H9 (cell line): ENCODE measurements around the gene NAGK. TPM values are rescaled to one million over a fixed set of nuclear protein-coding genes. Genes with fewer than 3 reads are reported as not detected.

ENCODE experiments used
- DNase-seq: peaks from one replicate; pipeline ENCODE4 v3.0.0-alpha.2; 2017
- H2AFZ ChIP-seq: one replicate; pipeline ENCODE4 v1.6.1; 2013; ENCODE audit warnings: mild to moderate bottlenecking, low read length, control low read depth, moderate library complexity
- H2AK5ac ChIP-seq: 2 replicates; pipeline ENCODE4 v1.6.1; 2013; ENCODE audit warnings: low read length, control low read depth, mixed read lengths; ENCODE audit not compliant: insufficient read length
- H2BK120ac ChIP-seq: one replicate; pipeline ENCODE4 v1.6.1; 2013; ENCODE audit warnings: low read depth, mild to moderate bottlenecking, low read length, control low read depth, inconsistent platforms; ENCODE audit not compliant: poor library complexity, severe bottlenecking
- H2BK12ac ChIP-seq: 2 replicates; pipeline ENCODE4 v1.6.1; 2013; ENCODE audit warnings: low read length, control low read depth, mixed read lengths, low read depth; ENCODE audit not compliant: insufficient read length
- H2BK15ac ChIP-seq: 2 replicates; pipeline ENCODE4 v1.6.1; 2013; ENCODE audit warnings: low read depth, low read length, control low read depth
- H2BK20ac ChIP-seq: one replicate; pipeline ENCODE4 v1.6.1; 2013; ENCODE audit warnings: low read depth, mild to moderate bottlenecking, low read length, control low read depth, inconsistent platforms; ENCODE audit not compliant: poor library complexity, severe bottlenecking
- H2BK5ac ChIP-seq: 2 replicates; pipeline ENCODE4 v1.6.1; 2013; ENCODE audit warnings: low read length, control low read depth, mixed read lengths; ENCODE audit not compliant: insufficient read length
- H3K14ac ChIP-seq: 2 replicates; pipeline ENCODE4 v1.6.1; 2013; ENCODE audit warnings: low read length, control low read depth; ENCODE audit not compliant: insufficient read depth
- H3K18ac ChIP-seq: 2 replicates; pipeline ENCODE4 v1.6.1; 2013; ENCODE audit warnings: low read depth, mild to moderate bottlenecking, mixed read lengths, low read length, control low read depth; ENCODE audit not compliant: insufficient read length
- H3K23ac ChIP-seq: 2 replicates; pipeline ENCODE4 v1.6.1; 2013; ENCODE audit warnings: low read length, control low read depth, mixed read lengths, low read depth; ENCODE audit not compliant: insufficient read length
- H3K23me2 ChIP-seq: 2 replicates; pipeline ENCODE4 v1.6.1; 2013; ENCODE audit warnings: low read depth, mild to moderate bottlenecking, mixed read lengths, low read length, control low read depth; ENCODE audit not compliant: insufficient read length, poor library complexity, severe bottlenecking
- H3K27ac ChIP-seq: 2 replicates; pipeline ENCODE4 v1.5.1; 2013; ENCODE audit warnings: low read length, control low read depth, mixed read lengths, low read depth; ENCODE audit not compliant: insufficient read length
- H3K27me3 ChIP-seq: 2 replicates; pipeline ENCODE4 v1.6.1; 2013; ENCODE audit warnings: low read length, control low read depth, inconsistent platforms; ENCODE audit not compliant: insufficient read depth
- H3K4ac ChIP-seq: 2 replicates; pipeline ENCODE4 v1.6.1; 2013; ENCODE audit warnings: low read depth, mild to moderate bottlenecking, control low read depth, inconsistent platforms, low read length, moderate library complexity
- H3K4me1 ChIP-seq: 2 replicates; pipeline ENCODE4 v1.6.1; 2013; ENCODE audit warnings: low read length, control low read depth, inconsistent platforms; ENCODE audit not compliant: insufficient read depth
- H3K4me2 ChIP-seq: 2 replicates; pipeline ENCODE4 v1.6.1; 2013; ENCODE audit warnings: low read length, control low read depth, mixed read lengths; ENCODE audit not compliant: insufficient read length, insufficient read depth
- H3K56ac ChIP-seq: 2 replicates; pipeline ENCODE4 v1.6.1; 2013; ENCODE audit warnings: low read depth, mild to moderate bottlenecking, mixed read lengths, low read length, control low read depth; ENCODE audit not compliant: insufficient read length
- H3K79me1 ChIP-seq: 2 replicates; pipeline ENCODE4 v1.6.1; 2013; ENCODE audit warnings: low read depth, mild to moderate bottlenecking, moderate library complexity, low read length, control low read depth, inconsistent platforms; ENCODE audit not compliant: insufficient read depth, poor library complexity, severe bottlenecking
- H3K79me2 ChIP-seq: 2 replicates; pipeline ENCODE4 v1.6.1; 2013; ENCODE audit warnings: low read length, control low read depth, inconsistent platforms; ENCODE audit not compliant: insufficient read depth
- H3K9ac ChIP-seq: 2 replicates; pipeline ENCODE4 v1.6.1; 2013; ENCODE audit warnings: low read length, control low read depth, mixed read lengths; ENCODE audit not compliant: insufficient read length; ENCODE audit errors: extremely low read depth
- H3K9me3 ChIP-seq: one replicate; pipeline ENCODE4 v1.6.1; 2013; ENCODE audit warnings: low read depth, low read length, inconsistent platforms; ENCODE audit not compliant: control insufficient read depth
- H3T11ph ChIP-seq: one replicate; pipeline ENCODE4 v1.6.1; 2013; ENCODE audit warnings: mild to moderate bottlenecking, low read length, control low read depth, inconsistent platforms
- H4K20me1 ChIP-seq: one replicate; pipeline ENCODE4 v1.6.1; 2013; ENCODE audit not compliant: control insufficient read depth, insufficient read length, insufficient read depth
- H4K5ac ChIP-seq: 2 replicates; pipeline ENCODE4 v1.6.1; 2013; ENCODE audit warnings: low read depth, mild to moderate bottlenecking, mixed read lengths, low read length, control low read depth; ENCODE audit not compliant: insufficient read length
- H4K8ac ChIP-seq: replicated peaks from 2 replicates; pipeline ENCODE4 v1.6.1; 2013; ENCODE audit warnings: low read length, control low read depth, mixed read lengths, low read depth; ENCODE audit not compliant: insufficient read length
- H4K91ac ChIP-seq: 2 replicates; pipeline ENCODE4 v1.6.1; 2013; ENCODE audit warnings: low read depth, mild to moderate bottlenecking, moderate library complexity, mixed read lengths, low read length, control low read depth; ENCODE audit not compliant: insufficient read length
- H3K27ac Mint-ChIP-seq, 3 experiments: 2 replicates in 2 of 3; 3 replicates in 1 of 3; pipeline ENCODE4 v1.8.0; 2020 to 2021; ENCODE audit warnings: mixed read lengths in 3 of 3, mild to moderate bottlenecking in 1 of 3, moderate library complexity in 1 of 3
- H3K27me3 Mint-ChIP-seq: 2 replicates; pipeline ENCODE4 v1.8.0; 2021; ENCODE audit warnings: low read depth, mild to moderate bottlenecking, moderate library complexity, mixed read lengths
- H3K36me3 Mint-ChIP-seq, 3 experiments: 2 replicates in 2 of 3; 3 replicates in 1 of 3; pipeline ENCODE4 v1.8.0; 2020 to 2021; ENCODE audit warnings: low read depth in 3 of 3, mixed read lengths in 3 of 3; ENCODE audit not compliant: insufficient read depth in 1 of 3
- H3K4me1 Mint-ChIP-seq, 2 experiments: 2 replicates each; pipeline ENCODE4 v1.8.0; 2020; ENCODE audit warnings: mixed read lengths in 2 of 2
- H3K4me3 Mint-ChIP-seq, 2 experiments: 2 replicates in 1 of 2; 3 replicates in 1 of 2; pipeline ENCODE4 v1.8.0; 2020 to 2021; ENCODE audit warnings: mild to moderate bottlenecking in 2 of 2, mixed read lengths in 2 of 2, moderate library complexity in 1 of 2
- H3K9me3 Mint-ChIP-seq, 2 experiments: 2 replicates in 1 of 2; 3 replicates in 1 of 2; pipeline ENCODE4 v1.8.0; 2020; ENCODE audit warnings: mild to moderate bottlenecking in 2 of 2, mixed read lengths in 2 of 2, moderate library complexity in 1 of 2
- CTCF ChIP-seq: fragments of 200-600 bp; sonication (generic); conservative IDR thresholded peaks from 3 replicates; pipeline ENCODE4 v1.8.0; 2021; ENCODE audit warnings: antibody characterized with exemption, mild to moderate bottlenecking
- WGBS: extraction: QIAGEN DNeasy Blood & Tissue Kit; methylation state at CpG from one replicate; pipeline ENCODE4 v1.1.7; 2013; ENCODE audit warnings: missing lambda C conversion rate, low lambda C conversion rate, mixed read lengths; ENCODE audit not compliant: insufficient read length; ENCODE audit errors: extremely low coverage; 5-methylcytosine and 5-hydroxymethylcytosine counted together
- total RNA-seq: library from RNA; stranded (reverse); gene quantifications from 2 replicates; pipeline ENCODE4 v1.2.1, GENCODE V29; 2021

NAGK gene
- total RNA-seq, 1 experiment from 2014 or later, result 74.4 TPM

- no peak overlapping the region for H3K4me2 ChIP-seq
- no peak overlapping the region for H2BK20ac ChIP-seq
- H3K9me3 ChIP-seq, result no peaks in the 10 kb centered on the region
- no peak overlapping the region for H4K5ac ChIP-seq
- TF ChIP-seq CTCF, result no peak
- Mint-ChIP-seq H3K4me3 (no peak overlapping the region), H3K27ac (peak overlapping the region in 2 of 3 experiments; percentile 62 to 82; a peak in 3 of 7 replicates), H3K36me3 (peaks cover 14 to 51% (median 28%) of the 10 kb centered on the region in 3 experiments; a peak in 6 of 7 replicates), H3K4me1 (no peaks in the 10 kb centered on the region), H3K9me3 (no peaks in the 10 kb centered on the region), H3K27me3 (no peaks in the 10 kb centered on the region)
- no peaks in the 10 kb centered on the region for H3K27me3 ChIP-seq
- no peak overlapping the region for H3K9ac ChIP-seq
- H2AFZ ChIP-seq, result no peak overlapping the region
- H3K23ac ChIP-seq, result no peak overlapping the region
- no peak overlapping the region for H2AK5ac ChIP-seq
- H3K14ac ChIP-seq, result no peak overlapping the region
- H2BK12ac ChIP-seq, result no peak overlapping the region
- no CpG with 5 or more reads among the region's 6 CpGs for WGBS
- no peak overlapping the region for H4K8ac ChIP-seq
- H3T11ph ChIP-seq, result no peak overlapping the region
- no peak overlapping the region for H4K91ac ChIP-seq
- no peak overlapping the region for H3K4ac ChIP-seq
- H2BK120ac ChIP-seq, result no peak overlapping the region
- no peak overlapping the region for H2BK15ac ChIP-seq
- H3K56ac ChIP-seq, result no peak overlapping the region
- no peaks in the 10 kb centered on the region for H3K23me2 ChIP-seq
- H2BK5ac ChIP-seq, result no peak overlapping the region
- no peak overlapping the region for H3K18ac ChIP-seq
- no peaks in the 10 kb centered on the region for H3K79me2 ChIP-seq
- DNase-seq, result no peak
- no peaks in the 10 kb centered on the region for H3K79me1 ChIP-seq
- no peaks in the 10 kb centered on the region for H4K20me1 ChIP-seq
- no peak overlapping the region for H3K27ac ChIP-seq
- no peaks in the 10 kb centered on the region for H3K4me1 ChIP-seq
Measured at GRCh38 chr2:71120195-71120594, 51.7 kb downstream of the NAGK start.
